WTC11 (cell line): ENCODE measurements around the gene CLSTN2. TPM values are rescaled to one million over a fixed set of nuclear protein-coding genes. Genes with fewer than 3 reads are reported as not detected.

Experiments used
- ATAC-seq: fragments of 200-7000 bp; cut with Tn5 transposase; 2 replicates; pipeline ENCODE4 v1.10.0; 2021; ENCODE audit warnings: mild to moderate bottlenecking, moderate library complexity
- CTCF ChIA-PET: fragments of 300-600 bp; sonication (Branson Sonifier 250); formaldehyde crosslinking; loops from one replicate; lab custom pipeline; 2021; ENCODE audit warnings: antibody characterized with exemption; lab: Charles Lee
- POLR2A ChIA-PET: fragments of 350-600 bp; sonication (Branson Sonifier 250); formaldehyde crosslinking; loops from one replicate; lab custom pipeline; 2021; ENCODE audit warnings: antibody characterized with exemption; lab: Charles Lee
- DNase-seq: peaks from one replicate; pipeline ENCODE4 v3.0.0; 2021; ENCODE audit warnings: low spot score
- H3K27ac Mint-ChIP-seq: 2 replicates; pipeline ENCODE4 v1.8.0; 2021; ENCODE audit warnings: mixed read lengths
- H3K27me3 Mint-ChIP-seq: 2 replicates; pipeline ENCODE4 v1.8.0; 2021; ENCODE audit warnings: low read depth, mild to moderate bottlenecking, moderate library complexity, mixed read lengths
- H3K36me3 Mint-ChIP-seq: 2 replicates; pipeline ENCODE4 v1.8.0; 2021; ENCODE audit warnings: mixed read lengths
- H3K4me1 Mint-ChIP-seq: 2 replicates; pipeline ENCODE4 v1.8.0; 2022; ENCODE audit warnings: mixed read lengths
- H3K4me3 Mint-ChIP-seq: 2 replicates; pipeline ENCODE4 v1.8.0; 2021; ENCODE audit warnings: mild to moderate bottlenecking, moderate library complexity, mixed read lengths
- H3K9me3 Mint-ChIP-seq: 2 replicates; pipeline ENCODE4 v1.8.0; 2021; ENCODE audit warnings: mixed read lengths
- AFF4 ChIP-seq: sonication (generic); formaldehyde crosslinking; IDR thresholded peaks from 2 replicates; pipeline ENCODE4 v1.8.1; 2023; ENCODE audit warnings: mild to moderate bottlenecking, missing genetic modification reagents, borderline replicate concordance
- CTCF ChIP-seq: fragments of 200-600 bp; IDR thresholded peaks from 2 replicates; pipeline ENCODE4 v1.8.0; 2022; ENCODE audit warnings: antibody characterized with exemption
- FOXJ3 ChIP-seq: sonication (generic); formaldehyde crosslinking; IDR thresholded peaks from 2 replicates; pipeline ENCODE4 v1.9.0; 2021; ENCODE audit warnings: missing genetic modification reagents, mild to moderate bottlenecking, borderline replicate concordance
- MLX ChIP-seq: sonication (generic); formaldehyde crosslinking; IDR thresholded peaks from 2 replicates; pipeline ENCODE4 v1.8.1; 2023; ENCODE audit warnings: mild to moderate bottlenecking, missing genetic modification reagents, moderate library complexity
- PRRX2 ChIP-seq: fragments of 250-450 bp; sonication (Bioruptor Pico); IDR thresholded peaks from 2 replicates; pipeline ENCODE4 v1.8.0; 2021; ENCODE audit warnings: mild to moderate bottlenecking
- USF2 ChIP-seq: sonication (generic); formaldehyde crosslinking; IDR thresholded peaks from 2 replicates; pipeline ENCODE4 v1.8.1; 2023; ENCODE audit warnings: mild to moderate bottlenecking, missing genetic modification reagents, moderate library complexity
- ZNF425 ChIP-seq: fragments of 250-450 bp; sonication (Bioruptor Pico); conservative IDR thresholded peaks from 2 replicates; pipeline ENCODE4 v1.9.0; 2021; ENCODE audit warnings: mild to moderate bottlenecking
- ZNF512 ChIP-seq: sonication (generic); formaldehyde crosslinking; IDR thresholded peaks from 2 replicates; pipeline ENCODE4 v1.8.1; 2022; ENCODE audit warnings: missing genetic modification reagents, borderline replicate concordance
- total RNA-seq: library from RNA; stranded (reverse); gene quantifications from 3 replicates; pipeline ENCODE4 v1.2.3, GENCODE V29; 2021

Gene CLSTN2
- total RNA-seq, 1 experiment from 2014 or later, result 0.35 TPM

GRCh38 chr3:139934613-139935015 is 371 bp upstream of the CLSTN2 start (continued):
- TF ChIP-seq AFF4, result no peak
- TF ChIP-seq PRRX2 (CRISPR knock-in tag), result no peak
- TF ChIP-seq FOXJ3 (CRISPR knock-in tag), result no peak
- TF ChIP-seq, all 79 proteins: peak for 3

GRCh38 chr3:139935866-139936817 is 1.2 kb downstream of the CLSTN2 start:
- TF ChIP-seq ZNF512 (no peak), USF2 (CRISPR knock-in tag) (peak; percentile 53)
- peak; percentile 13 for ATAC-seq
- H3K27ac Mint-ChIP-seq, result no peak overlapping the region
- H3K4me1 Mint-ChIP-seq, result peaks cover 8% of the 10 kb centered on the region
- peak overlapping the region; percentile 71 for H3K4me3 Mint-ChIP-seq
- H3K9me3 Mint-ChIP-seq, result no peaks in the 10 kb centered on the region
- peaks cover 53% of the 10 kb centered on the region for H3K27me3 Mint-ChIP-seq
- DNase-seq, result peak; percentile 47
- H3K36me3 Mint-ChIP-seq, result no peaks in the 10 kb centered on the region
- CTCF ChIA-PET, result interaction anchor here (0.6 to 3.7 kb wide), 22 partner anchors 10 to 607 kb away, joined by 3 to 31 read pairs (median 4); partner anchors contain the start of gene NMNAT3
- POLR2A ChIA-PET, result no interaction called here

GRCh38 chr3:139937674-139938279 is 2.8 kb downstream of the CLSTN2 start:
- peaks cover 49% of the 10 kb centered on the region for H3K27me3 Mint-ChIP-seq
- no peaks in the 10 kb centered on the region for H3K36me3 Mint-ChIP-seq
- TF ChIP-seq ZNF425 (CRISPR knock-in tag), result no peak
- TF ChIP-seq CTCF, result peak; percentile 43; the same call in 1 of the 2 replicates
- no peak for TF ChIP-seq MLX
- CTCF ChIA-PET, result interaction anchor here (0.6 to 3.7 kb wide), 31 partner anchors 11 to 609 kb away, joined by 3 to 31 read pairs (median 3); no protein-coding TSS in a partner anchor
- peaks cover 8% of the 10 kb centered on the region for H3K4me1 Mint-ChIP-seq
- POLR2A ChIA-PET, result interaction anchor here (0.6 to 0.7 kb wide), 2 partner anchors 70 to 336 kb away, joined by 3 to 6 read pairs; no protein-coding TSS in a partner anchor
- no peak overlapping the region for H3K27ac Mint-ChIP-seq
- ATAC-seq (no peak), DNase-seq (peak; percentile 51)
- H3K9me3 Mint-ChIP-seq, result no peaks in the 10 kb centered on the region
- no peak overlapping the region for H3K4me3 Mint-ChIP-seq
